Mucosa of rectum (tissue), 2 donors: ENCODE data around the gene CSMD2.

Source experiments
- H3K27ac ChIP-seq, 2 donors: one replicate each; pipeline ENCODE4 v1.7.0; 2013; ENCODE audit warnings: inconsistent platforms in 2 of 2, low read depth in 2 of 2, low read length in 2 of 2
- H3K27me3 ChIP-seq, 2 donors: one replicate each; pipeline ENCODE4 v1.7.0; 2013; ENCODE audit warnings: low read length in 2 of 2; ENCODE audit not compliant: control insufficient read depth in 2 of 2, insufficient read depth in 2 of 2
- H3K36me3 ChIP-seq, 2 donors: one replicate each; pipeline ENCODE4 v1.7.0; 2013; ENCODE audit warnings: low read length in 2 of 2; ENCODE audit not compliant: control insufficient read depth in 2 of 2, insufficient read depth in 2 of 2
- H3K4me1 ChIP-seq, 2 donors: one replicate each; pipeline ENCODE4 v1.7.0; 2013; ENCODE audit warnings: low read length in 2 of 2, mild to moderate bottlenecking in 1 of 2; ENCODE audit not compliant: control insufficient read depth in 2 of 2, insufficient read depth in 2 of 2
- H3K4me3 ChIP-seq, 2 donors: one replicate each; pipeline ENCODE4 v1.7.0; 2013; ENCODE audit warnings: low read length in 2 of 2
- H3K9ac ChIP-seq, 2 donors: one replicate each; pipeline ENCODE4 v1.7.0; 2013; ENCODE audit warnings: low read length in 2 of 2, low read depth in 1 of 2, mild to moderate bottlenecking in 1 of 2
- H3K9me3 ChIP-seq, 2 donors: one replicate each; pipeline ENCODE4 v1.7.0; 2013; ENCODE audit warnings: low read length in 2 of 2; ENCODE audit not compliant: control insufficient read depth in 2 of 2
- donor health status: healthy.
- donor health status: Normal muscosa, but diverticular disease.

Gene CSMD2

DNA sequence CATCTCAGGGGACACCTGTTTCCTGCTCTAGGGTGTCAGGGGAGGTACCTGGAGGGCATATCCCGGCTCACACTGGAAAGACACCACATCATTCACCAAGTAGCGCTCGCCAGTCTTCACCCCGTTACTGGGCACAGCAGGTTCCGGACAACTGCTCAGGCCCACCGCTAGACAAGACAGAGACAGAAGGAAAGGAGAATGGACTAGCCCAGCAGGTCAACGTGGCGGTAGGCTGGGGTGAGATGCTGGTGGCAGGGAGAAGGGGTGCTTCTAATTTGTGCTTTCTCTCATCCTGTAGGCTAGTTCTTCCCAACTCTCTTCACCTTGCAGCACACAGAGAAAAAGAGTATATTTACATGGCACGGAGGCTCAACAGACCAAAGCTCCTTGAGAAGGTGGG, 547.6 kb downstream of the CSMD2 start:
- Histone ChIP-seq H3K4me3 (no peak overlapping the region), H3K36me3 (no peaks in the 10 kb centered on the region), H3K9ac (no peak overlapping the region)

DNA sequence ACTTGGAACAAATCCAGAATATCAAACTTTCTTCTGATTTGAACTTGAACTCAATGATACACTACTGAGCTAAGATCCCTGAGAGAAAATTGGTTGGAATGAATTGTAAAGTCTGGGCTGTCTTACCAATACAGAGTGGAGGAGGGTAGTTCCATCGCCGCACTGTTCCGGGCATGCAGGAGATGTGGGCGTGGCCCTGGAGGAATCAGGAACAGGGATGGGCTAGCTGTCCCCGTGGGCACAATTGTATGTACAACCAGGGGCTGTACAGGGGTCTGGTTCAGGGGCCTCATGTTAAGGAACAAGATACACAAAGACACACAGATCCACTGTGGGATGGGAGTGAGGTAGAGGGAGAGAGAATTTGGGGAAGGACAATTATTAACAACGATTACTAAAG, 548.2 kb downstream of the CSMD2 start:
- H3K4me3 ChIP-seq: no peak overlapping the region

More for the DNA sequence above, 547.6 kb downstream of the CSMD2 start:
- no peaks in the 10 kb centered on the region for H3K4me1 ChIP-seq
- H3K9me3 ChIP-seq: no peaks in the 10 kb centered on the region
- H3K27ac ChIP-seq: no peak overlapping the region
- peaks cover 0 to 6% of the 10 kb centered on the region in 2 donors for H3K27me3 ChIP-seq

DNA sequence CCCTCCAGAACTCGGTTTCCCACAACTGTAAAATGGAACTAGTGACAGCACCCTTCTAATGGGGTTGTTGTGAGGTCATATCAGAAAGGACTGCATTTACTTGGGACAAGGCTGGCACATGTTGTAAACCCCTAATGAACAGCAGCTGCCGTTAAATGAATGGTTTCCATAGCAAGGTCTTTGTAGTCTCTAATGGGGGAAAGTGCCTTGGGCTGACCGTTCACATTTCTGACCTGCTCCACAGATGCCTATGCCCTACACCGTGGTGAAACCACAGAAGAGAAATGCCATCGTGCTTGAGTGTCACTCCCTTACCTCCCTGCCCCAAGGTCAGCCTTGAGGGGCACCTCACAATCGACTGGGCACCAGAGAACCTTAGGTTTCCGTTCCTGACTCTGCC, 549.5 kb downstream of the CSMD2 start:
- no peaks in the 10 kb centered on the region for H3K36me3 ChIP-seq
- no peak overlapping the region for H3K9ac ChIP-seq
- no peak overlapping the region for H3K4me3 ChIP-seq
- H3K27ac ChIP-seq: no peak overlapping the region
- peaks cover 0 to 6% of the 10 kb centered on the region in 2 donors for H3K27me3 ChIP-seq
- H3K9me3 ChIP-seq: no peaks in the 10 kb centered on the region
- H3K4me1 ChIP-seq: no peaks in the 10 kb centered on the region

More for the DNA sequence above, 548.2 kb downstream of the CSMD2 start:
- Histone ChIP-seq H3K36me3 (no peaks in the 10 kb centered on the region), H3K27ac (no peak overlapping the region), H3K9ac (no peak overlapping the region), H3K9me3 (no peaks in the 10 kb centered on the region), H3K27me3 (peaks cover 0 to 6% of the 10 kb centered on the region in 2 donors), H3K4me1 (no peaks in the 10 kb centered on the region)

DNA sequence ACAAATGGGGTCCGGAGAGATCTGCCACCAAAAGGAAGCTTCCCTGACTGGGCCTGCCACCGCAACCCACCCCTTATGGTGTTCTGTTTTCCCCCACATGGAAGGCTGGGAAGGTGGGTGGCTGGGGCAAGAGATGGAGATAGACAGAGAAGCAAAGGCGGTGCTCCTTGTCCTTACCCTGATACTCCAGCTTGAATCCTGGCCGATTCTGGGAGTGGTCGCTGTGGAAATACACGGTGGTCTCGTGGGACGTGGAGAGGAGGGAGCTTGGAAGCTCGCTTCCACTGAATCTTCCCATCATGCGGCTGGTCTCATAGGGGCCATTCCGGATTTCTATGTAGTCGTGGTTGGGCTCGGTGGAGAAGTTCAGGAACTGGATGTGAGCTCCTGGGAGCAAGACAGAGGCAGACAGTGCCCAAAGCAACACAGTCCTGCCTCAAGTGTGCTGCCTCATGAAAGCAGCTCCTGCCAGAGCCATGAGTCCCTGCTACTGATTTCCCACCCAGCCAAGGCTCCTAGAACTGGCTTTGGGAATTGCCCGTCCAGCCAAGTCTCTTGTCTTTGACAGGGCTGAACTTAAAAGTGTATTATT, 554.1 kb downstream of the CSMD2 start:
- H3K9me3 ChIP-seq: no peaks in the 10 kb centered on the region
- H3K36me3 ChIP-seq: no peaks in the 10 kb centered on the region
- no peak overlapping the region for H3K27ac ChIP-seq
- no peak overlapping the region for H3K4me3 ChIP-seq
- H3K9ac ChIP-seq: no peak overlapping the region
- no peaks in the 10 kb centered on the region for H3K4me1 ChIP-seq
- H3K27me3 ChIP-seq: peaks cover 0 to 2% of the 10 kb centered on the region in 2 donors

DNA sequence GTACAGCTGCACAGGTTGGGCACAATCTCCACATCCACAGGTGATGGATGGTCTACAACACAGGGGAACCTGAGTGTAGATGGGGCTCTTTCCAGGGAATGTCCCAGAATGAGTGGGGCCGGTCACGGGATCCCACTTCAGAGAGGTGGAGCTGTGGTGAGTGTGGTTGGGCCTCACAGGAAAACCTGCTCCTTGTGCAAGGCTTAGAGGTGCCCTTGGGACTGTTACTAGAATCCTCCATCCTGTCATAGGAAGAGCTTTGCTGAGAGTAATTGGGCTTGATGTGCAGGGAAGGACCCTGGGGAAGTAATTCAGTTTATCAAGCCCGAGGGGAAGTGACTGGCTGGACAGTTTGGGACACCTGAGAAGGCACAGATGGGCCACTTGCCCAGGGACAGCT, 554.6 kb downstream of the CSMD2 start:
- Histone ChIP-seq H3K27me3 (peaks cover 0 to under 1% of the 10 kb centered on the region in 2 donors), H3K9ac (no peak overlapping the region), H3K27ac (no peak overlapping the region), H3K4me1 (no peaks in the 10 kb centered on the region), H3K9me3 (no peaks in the 10 kb centered on the region), H3K4me3 (no peak overlapping the region), H3K36me3 (no peaks in the 10 kb centered on the region)

DNA sequence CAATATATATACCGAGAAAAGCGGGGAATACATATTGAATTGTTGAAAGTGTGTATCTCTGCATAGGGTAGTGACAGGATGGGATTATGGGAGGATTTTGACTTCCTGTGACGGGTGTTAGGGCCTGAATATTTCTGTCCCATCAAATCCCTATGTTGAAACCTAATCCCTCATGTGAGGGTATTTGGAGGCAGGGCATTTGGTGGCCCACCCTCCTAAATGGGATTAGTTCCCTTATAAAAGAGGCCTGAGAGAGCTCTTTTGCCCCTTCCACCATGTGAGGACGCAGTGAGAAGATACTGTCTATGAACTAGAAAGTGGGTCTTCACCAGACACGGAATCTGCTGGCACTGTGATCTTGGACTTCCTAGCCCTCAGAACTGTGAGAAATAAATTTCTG, 555.3 kb downstream of the CSMD2 start:
- Histone ChIP-seq H3K4me1 (no peaks in the 10 kb centered on the region), H3K9ac (no peak overlapping the region)

DNA sequence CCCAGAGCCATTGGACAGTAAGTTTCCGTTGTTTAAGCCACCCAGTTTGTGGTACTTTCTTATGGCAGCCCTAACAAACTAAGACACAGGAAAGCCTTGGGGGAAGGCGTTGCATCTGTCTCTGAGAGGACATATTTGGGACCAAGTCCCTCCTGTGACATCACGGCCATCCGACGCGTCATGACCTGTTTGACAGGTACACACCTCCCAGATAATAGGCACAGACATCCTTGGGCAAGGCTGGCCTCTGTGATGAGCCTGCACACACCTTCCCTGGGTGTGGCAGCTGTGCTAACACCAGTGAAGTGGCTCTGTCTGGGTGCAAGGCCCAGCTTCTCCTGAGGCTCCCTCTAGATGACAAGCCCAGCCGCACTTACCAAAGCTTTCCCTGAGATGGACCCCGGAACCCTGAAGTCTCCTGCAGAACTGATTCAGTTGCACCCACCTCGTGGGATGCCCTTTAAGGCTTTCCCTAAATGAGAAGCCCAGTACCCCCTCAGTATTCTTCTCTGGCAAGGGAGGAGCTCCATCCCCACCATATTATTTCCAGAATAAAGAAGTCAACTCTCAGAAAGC, 556.1 kb downstream of the CSMD2 start:
- no peaks in the 10 kb centered on the region for H3K9me3 ChIP-seq
- no peak overlapping the region for H3K4me3 ChIP-seq
- H3K9ac ChIP-seq: no peak overlapping the region
- H3K27me3 ChIP-seq: no peaks in the 10 kb centered on the region
- H3K27ac ChIP-seq: no peak overlapping the region
- H3K4me1 ChIP-seq: no peaks in the 10 kb centered on the region
- H3K36me3 ChIP-seq: no peaks in the 10 kb centered on the region

More for the DNA sequence above, 555.3 kb downstream of the CSMD2 start:
- Histone ChIP-seq H3K9me3 (no peaks in the 10 kb centered on the region), H3K27ac (no peak overlapping the region), H3K4me3 (no peak overlapping the region), H3K36me3 (no peaks in the 10 kb centered on the region), H3K27me3 (no peaks in the 10 kb centered on the region)

DNA sequence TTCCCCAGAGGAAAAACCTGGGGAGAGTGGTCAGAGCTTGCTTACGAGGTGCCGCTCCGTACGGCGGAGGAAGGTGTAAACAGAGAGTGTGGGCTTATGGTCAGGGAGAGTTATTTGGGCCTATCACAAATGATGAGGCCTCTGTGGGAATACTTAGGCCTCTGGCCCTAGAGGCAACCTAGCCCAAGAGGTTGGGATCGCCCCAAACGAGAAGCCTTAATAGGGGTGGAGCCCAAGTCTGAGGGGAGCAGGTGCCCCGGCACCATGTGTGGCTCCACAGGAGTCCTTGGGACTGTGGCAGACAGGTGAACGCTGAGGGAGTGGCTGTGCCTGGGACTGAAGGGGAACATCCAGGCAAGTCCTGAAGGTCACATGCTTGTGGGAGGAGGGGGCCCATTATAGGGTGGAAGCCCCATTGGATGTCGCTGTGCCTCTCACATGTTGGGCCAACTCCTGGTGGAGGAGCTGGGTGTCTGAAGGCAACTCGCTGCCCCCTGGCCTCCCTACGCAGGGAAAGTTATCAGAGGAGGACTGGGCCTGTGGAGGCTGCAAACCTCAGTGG, 557.5 kb downstream of the CSMD2 start:
- H3K27me3 ChIP-seq: no peaks in the 10 kb centered on the region
- no peaks in the 10 kb centered on the region for H3K36me3 ChIP-seq
- no peak overlapping the region for H3K27ac ChIP-seq
- no peak overlapping the region for H3K4me3 ChIP-seq
- no peaks in the 10 kb centered on the region for H3K9me3 ChIP-seq
- no peaks in the 10 kb centered on the region for H3K4me1 ChIP-seq
- H3K9ac ChIP-seq: no peak overlapping the region

DNA sequence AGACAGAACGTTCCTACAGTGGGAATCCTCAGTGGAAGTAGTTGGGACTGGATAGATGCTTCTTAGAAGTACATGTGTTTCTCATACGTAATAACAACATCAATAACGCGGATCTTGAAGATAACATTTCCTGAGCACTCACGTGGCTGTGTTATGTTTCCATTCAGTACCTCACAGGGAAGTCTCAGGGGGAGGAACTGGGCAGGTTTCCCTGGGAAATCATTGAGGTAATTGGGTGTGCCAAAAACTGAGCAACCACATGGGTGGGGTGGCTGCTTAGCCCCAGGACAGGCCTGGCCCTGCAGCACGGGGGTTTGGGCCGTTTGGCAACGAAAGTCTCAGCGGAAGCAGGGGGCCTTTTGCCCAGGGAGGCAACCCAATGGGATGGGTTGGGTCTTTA, 558.8 kb downstream of the CSMD2 start:
- Histone ChIP-seq H3K27ac (no peak overlapping the region), H3K9me3 (no peaks in the 10 kb centered on the region), H3K4me1 (no peaks in the 10 kb centered on the region), H3K9ac (no peak overlapping the region), H3K27me3 (no peaks in the 10 kb centered on the region), H3K36me3 (no peaks in the 10 kb centered on the region), H3K4me3 (no peak overlapping the region)

DNA sequence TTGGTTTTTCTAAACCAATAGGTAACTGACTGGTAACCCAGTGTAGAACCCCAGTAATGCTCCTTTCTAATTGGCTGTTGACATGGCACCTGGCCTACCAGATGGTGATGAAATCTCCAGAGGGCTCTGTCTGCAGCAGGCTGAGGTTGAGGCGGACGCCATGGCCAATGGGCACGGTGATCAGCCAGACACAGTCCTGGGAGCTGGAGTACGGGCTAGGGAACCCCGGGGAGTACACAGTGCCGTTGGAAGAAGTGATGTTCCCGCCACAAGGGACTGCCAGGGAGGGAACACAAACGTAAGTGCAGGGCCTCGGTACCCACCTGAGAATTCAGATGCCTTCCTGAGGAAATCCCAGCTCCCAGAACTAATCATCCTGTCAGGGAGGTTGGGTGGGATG, 562.8 kb downstream of the CSMD2 start:
- Histone ChIP-seq H3K9ac (no peak overlapping the region), H3K36me3 (no peaks in the 10 kb centered on the region), H3K27me3 (no peaks in the 10 kb centered on the region), H3K27ac (no peak overlapping the region), H3K4me1 (no peaks in the 10 kb centered on the region), H3K9me3 (no peaks in the 10 kb centered on the region), H3K4me3 (no peak overlapping the region)
